ENCODE measurements around the gene PRKCZ. TPM values are rescaled to one million over a fixed set of nuclear protein-coding genes. Genes with fewer than 3 reads are reported as not detected.

Gene PRKCZ
- total and polyA plus RNA-seq, 2 experiments from 2014 or later, result 26.2 to 36.9 TPM

- peaks cover 7% of the 10 kb centered on the region; the same call in 1 of the 2 replicates for H3F3A ChIP-seq (replicated peaks; ENCODE audit: low read depth)
- ATAC-seq (no peak), DNase-seq (ENCODE audit: low spot score) (no peak)
- H3K27me3 Mint-ChIP-seq (ENCODE audit: insufficient read depth, low read depth, poor library complexity), result peaks cover 39% of the 10 kb centered on the region
- no peak overlapping the region for H3K4me3 Mint-ChIP-seq
- no peaks in the 10 kb centered on the region for H3K36me3 Mint-ChIP-seq (ENCODE audit: low read depth)
- peaks cover 14% of the 10 kb centered on the region for H3K27me3 ChIP-seq (ENCODE audit: insufficient read depth)
- no peaks in the 10 kb centered on the region for H3K9me2 ChIP-seq (ENCODE audit: insufficient read depth)
- H4K20me1 ChIP-seq (replicated peaks; ENCODE audit: insufficient read depth), result no peaks in the 10 kb centered on the region
- no peak overlapping the region for H3K27ac Mint-ChIP-seq
- H3K79me2 ChIP-seq (replicated peaks; ENCODE audit: insufficient read depth), result no peaks in the 10 kb centered on the region
- H3K27ac ChIP-seq (ENCODE audit: low read depth), result no peak overlapping the region
- H3K4me2 ChIP-seq, result no peak overlapping the region
- H3K4me1 ChIP-seq (ENCODE audit: insufficient read depth), result peaks cover 8% of the 10 kb centered on the region; the same call in 1 of the 2 replicates
- H3K9me3 Mint-ChIP-seq, result no peaks in the 10 kb centered on the region
- H2AFZ ChIP-seq, result no peak overlapping the region
- no peak overlapping the region for H3K4me3 ChIP-seq
- TF ChIP-seq EZH2 (IDR thresholded peaks at IDR 0.05; ENCODE audit: low read depth, unreplicated experiment), result no peak
- TF ChIP-seq NANOG (IDR thresholded peaks at IDR 0.05; ENCODE audit: borderline replicate concordance), result no peak
- TF ChIP-seq STAT1 (IDR thresholded peaks at IDR 0.05; ENCODE audit: unreplicated experiment), result no peak
- TF ChIP-seq ZNF331 (CRISPR knock-in tag; IDR thresholded peaks at IDR 0.05; ENCODE audit: low read depth), result no peak
- no peak for TF ChIP-seq ETS1 (IDR thresholded peaks at IDR 0.05)
- TF ChIP-seq JUNB (IDR thresholded peaks at IDR 0.05; ENCODE audit: unreplicated experiment), result no peak
- TF ChIP-seq EZH2phosphoT487 (IDR thresholded peaks at IDR 0.05; ENCODE audit: unreplicated experiment), result no peak
- no peak for TF ChIP-seq POLR2AphosphoS5 (IDR thresholded peaks at IDR 0.05; ENCODE audit: low read depth)
- TF ChIP-seq ZNF462 (CRISPR knock-in tag; IDR thresholded peaks at IDR 0.05), result no peak
- TF ChIP-seq ZNF114 (CRISPR knock-in tag; IDR thresholded peaks at IDR 0.05), result no peak
- TF ChIP-seq, protein P1, sequence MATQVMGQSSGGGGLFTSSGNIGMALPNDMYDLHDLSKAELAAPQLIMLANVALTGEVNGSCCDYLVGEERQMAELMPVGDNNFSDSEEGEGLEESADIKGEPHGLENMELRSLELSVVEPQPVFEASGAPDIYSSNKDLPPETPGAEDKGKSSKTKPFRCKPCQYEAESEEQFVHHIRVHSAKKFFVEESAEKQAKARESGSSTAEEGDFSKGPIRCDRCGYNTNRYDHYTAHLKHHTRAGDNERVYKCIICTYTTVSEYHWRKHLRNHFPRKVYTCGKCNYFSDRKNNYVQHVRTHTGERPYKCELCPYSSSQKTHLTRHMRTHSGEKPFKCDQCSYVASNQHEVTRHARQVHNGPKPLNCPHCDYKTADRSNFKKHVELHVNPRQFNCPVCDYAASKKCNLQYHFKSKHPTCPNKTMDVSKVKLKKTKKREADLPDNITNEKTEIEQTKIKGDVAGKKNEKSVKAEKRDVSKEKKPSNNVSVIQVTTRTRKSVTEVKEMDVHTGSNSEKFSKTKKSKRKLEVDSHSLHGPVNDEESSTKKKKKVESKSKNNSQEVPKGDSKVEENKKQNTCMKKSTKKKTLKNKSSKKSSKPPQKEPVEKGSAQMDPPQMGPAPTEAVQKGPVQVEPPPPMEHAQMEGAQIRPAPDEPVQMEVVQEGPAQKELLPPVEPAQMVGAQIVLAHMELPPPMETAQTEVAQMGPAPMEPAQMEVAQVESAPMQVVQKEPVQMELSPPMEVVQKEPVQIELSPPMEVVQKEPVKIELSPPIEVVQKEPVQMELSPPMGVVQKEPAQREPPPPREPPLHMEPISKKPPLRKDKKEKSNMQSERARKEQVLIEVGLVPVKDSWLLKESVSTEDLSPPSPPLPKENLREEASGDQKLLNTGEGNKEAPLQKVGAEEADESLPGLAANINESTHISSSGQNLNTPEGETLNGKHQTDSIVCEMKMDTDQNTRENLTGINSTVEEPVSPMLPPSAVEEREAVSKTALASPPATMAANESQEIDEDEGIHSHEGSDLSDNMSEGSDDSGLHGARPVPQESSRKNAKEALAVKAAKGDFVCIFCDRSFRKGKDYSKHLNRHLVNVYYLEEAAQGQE (IDR thresholded peaks at IDR 0.05; ENCODE audit: unreplicated experiment), result no peak
- no peak for TF ChIP-seq CTCF (conservative IDR thresholded peaks at IDR 0.05; ENCODE audit: low read depth in 2 of 2)
- no peaks in the 10 kb centered on the region for H3K36me3 ChIP-seq (ENCODE audit: insufficient read depth)
- H3K4me1 Mint-ChIP-seq, result peaks cover 9% of the 10 kb centered on the region
Observed at GRCh38 chr1:2021550-2021949, 28.7 kb upstream of the PRKCZ start.
